ENCODE results near the gene BCR. TPM values are rescaled to one million over a fixed set of nuclear protein-coding genes. Genes with fewer than 3 reads are reported as not detected.

Gene BCR
- total and polyA plus RNA-seq, 9 donors: 7.1 to 44.6 (median 35.6) TPM

- 78 to 80% (median 79%) methylated on average over 4 of the region's 4 CpGs for WGBS, 3 donors
- TF ChIP-seq POLR2A (IDR thresholded peaks at IDR 0.05) (no peak), EP300 (IDR thresholded peaks at IDR 0.05) (no peak), CTCF (IDR thresholded peaks at IDR 0.05) (no peak)
- H3K27ac ChIP-seq: no peak overlapping the region
Observed at GRCh38 chr22:23202812-23203451, 22.6 kb downstream of the BCR start.

GRCh38 chr22:23203452-23204124 is 23.3 kb downstream of the BCR start:
- 57 to 81% (median 78%) methylated on average over 7 of the region's 7 CpGs for WGBS, 3 donors
- no peak for DNase-seq
- no peaks in the 10 kb centered on the region for H3K9me3 ChIP-seq

More at GRCh38 chr22:23202812-23203451, 22.6 kb downstream of the BCR start:
- intact Hi-C loops (cut with DNase I): no loop called here
- H3K4me3 ChIP-seq: no peak overlapping the region
- H3K9me3 ChIP-seq: no peaks in the 10 kb centered on the region
- no peaks in the 10 kb centered on the region for H3K27me3 ChIP-seq
- no peaks in the 10 kb centered on the region for H3K36me3 ChIP-seq
- H3K4me1 ChIP-seq (ENCODE audit: insufficient read depth): peaks cover 10% of the 10 kb centered on the region
- no peak for DNase-seq

GRCh38 chr22:23204125-23204488 is 23.8 kb downstream of the BCR start:
- Histone ChIP-seq H3K27me3 (no peaks in the 10 kb centered on the region), H3K9me3 (no peaks in the 10 kb centered on the region), H3K4me1 (ENCODE audit: insufficient read depth) (peaks cover 10% of the 10 kb centered on the region), H3K36me3 (no peaks in the 10 kb centered on the region), H3K4me3 (no peak overlapping the region), H3K27ac (no peak overlapping the region)
- intact Hi-C loops (cut with DNase I): no loop called here
- no peak for DNase-seq
- WGBS, 3 donors: 71 to 88% (median 77%) methylated on average over 11 of the region's 11 CpGs
- no peak for TF ChIP-seq POLR2A (IDR thresholded peaks at IDR 0.05)
- no peak for TF ChIP-seq EP300 (IDR thresholded peaks at IDR 0.05)
- no peak for TF ChIP-seq CTCF (IDR thresholded peaks at IDR 0.05)

More at GRCh38 chr22:23203452-23204124, 23.3 kb downstream of the BCR start:
- intact Hi-C loops (cut with DNase I): no loop called here
- peaks cover 10% of the 10 kb centered on the region for H3K4me1 ChIP-seq (ENCODE audit: insufficient read depth)
- no peak for TF ChIP-seq CTCF (IDR thresholded peaks at IDR 0.05)
- TF ChIP-seq EP300 (IDR thresholded peaks at IDR 0.05): no peak
- no peak for TF ChIP-seq POLR2A (IDR thresholded peaks at IDR 0.05)
- H3K4me3 ChIP-seq: no peak overlapping the region
- H3K27me3 ChIP-seq: no peaks in the 10 kb centered on the region
- no peak overlapping the region for H3K27ac ChIP-seq
- H3K36me3 ChIP-seq: no peaks in the 10 kb centered on the region

GRCh38 chr22:23204541-23205157 is 24.3 kb downstream of the BCR start:
- peak; percentile 37 to 70 (median 52) for DNase-seq
- Histone ChIP-seq H3K27me3 (no peaks in the 10 kb centered on the region), H3K27ac (no peak overlapping the region), H3K4me3 (no peak overlapping the region), H3K4me1 (ENCODE audit: insufficient read depth) (peaks cover 10% of the 10 kb centered on the region), H3K9me3 (no peaks in the 10 kb centered on the region), H3K36me3 (no peaks in the 10 kb centered on the region)
- intact Hi-C loops (cut with DNase I): no loop called here
- WGBS, 3 donors: 14 to 32% (median 24%) methylated on average over 11 of the region's 11 CpGs
- no peak for TF ChIP-seq POLR2A (IDR thresholded peaks at IDR 0.05)
- TF ChIP-seq CTCF (IDR thresholded peaks at IDR 0.05): no peak
- TF ChIP-seq EP300 (IDR thresholded peaks at IDR 0.05): no peak
